Measurements from ENCODE around the gene SLC6A1.

- no peak for TF ChIP-seq RFX5 (IDR thresholded peaks at IDR 0.05; ENCODE audit: low read length)
- TF ChIP-seq CTCF (IDR thresholded peaks at IDR 0.05), result no peak
- no peak for TF ChIP-seq POLR2AphosphoS5 (IDR thresholded peaks at IDR 0.05; ENCODE audit: low read depth, low read length)
- no peak for TF ChIP-seq EZH2phosphoT487 (IDR thresholded peaks at IDR 0.05; ENCODE audit: borderline replicate concordance, low read depth)
- no peak for TF ChIP-seq RAD21 (IDR thresholded peaks at IDR 0.05; ENCODE audit: low read length)
- no peak for TF ChIP-seq GATA2 (CRISPR knock-in tag; IDR thresholded peaks at IDR 0.05)
- no peak for TF ChIP-seq ELF1 (IDR thresholded peaks at IDR 0.05)
- TF ChIP-seq EP300 (IDR thresholded peaks at IDR 0.05; ENCODE audit: borderline replicate concordance in 1 of 2, low read depth in 1 of 2, low read length in 1 of 2), result no peak
- no peak for TF ChIP-seq RCOR1 (IDR thresholded peaks at IDR 0.05; ENCODE audit: low read length)
- no peak for TF ChIP-seq GABPA (IDR thresholded peaks at IDR 0.05; ENCODE audit: low read depth)
- TF ChIP-seq USF1 (IDR thresholded peaks at IDR 0.05; ENCODE audit: borderline replicate concordance, low read depth), result no peak
- TF ChIP-seq USF2 (IDR thresholded peaks at IDR 0.05; ENCODE audit: borderline replicate concordance, low read depth, low read length), result no peak
Observed at GRCh38 chr3:11022115-11022514, 29.6 kb downstream of the SLC6A1 start.
